CD8-positive, alpha-beta memory T cell (primary cell): ENCODE measurements around the gene SMYD4. TPM values are rescaled to one million over a fixed set of nuclear protein-coding genes. Genes with fewer than 3 reads are reported as not detected.

Experiments
- CTCF ChIA-PET: fragments of 350-600 bp; sonication (Branson Sonifier 250); formaldehyde crosslinking; loops from one replicate; lab custom pipeline; 2021; ENCODE audit warnings: antibody characterized with exemption; lab: Charles Lee
- POLR2A ChIA-PET: fragments of 350-600 bp; sonication (Branson Sonifier 250); formaldehyde crosslinking; loops from one replicate; lab custom pipeline; 2021; ENCODE audit warnings: antibody characterized with exemption; lab: Charles Lee
- DNase-seq, 5 donors: peaks; one replicate each; pipeline versions ENCODE4 v3.0.0 to v3.0.0-alpha.2; 2020 to 2022; ENCODE audit warnings: mixed read lengths in 1 of 5
- H3K27ac ChIP-seq: one replicate; pipeline ENCODE4 v1.7.0; 2013; ENCODE audit warnings: low read depth, mild to moderate bottlenecking, low read length, moderate library complexity
- H3K27me3 ChIP-seq: 2 replicates; pipeline ENCODE4 v1.7.0; 2013; ENCODE audit warnings: low read length, mild to moderate bottlenecking; ENCODE audit not compliant: insufficient read depth, poor library complexity, severe bottlenecking
- H3K36me3 ChIP-seq: 2 replicates; pipeline ENCODE4 v1.7.0; 2013; ENCODE audit warnings: mild to moderate bottlenecking, low read length, moderate library complexity; ENCODE audit not compliant: insufficient read depth
- H3K4me1 ChIP-seq: 2 replicates; pipeline ENCODE4 v1.7.0; 2013; ENCODE audit warnings: mild to moderate bottlenecking, low read length, moderate library complexity; ENCODE audit not compliant: insufficient read depth
- H3K4me3 ChIP-seq: 2 replicates; pipeline ENCODE4 v1.7.0; 2013; ENCODE audit warnings: mild to moderate bottlenecking, low read length
- H3K9me3 ChIP-seq: 2 replicates; pipeline ENCODE4 v1.7.0; 2013; ENCODE audit warnings: mild to moderate bottlenecking, low read length
- H3K27ac Mint-ChIP-seq, 8 donors: one replicate each; pipeline ENCODE4 v1.8.0; 2020 to 2021; ENCODE audit warnings: mixed read lengths in 8 of 8, mild to moderate bottlenecking in 6 of 8, inconsistent platforms in 3 of 8, moderate library complexity in 3 of 8
- H3K27me3 Mint-ChIP-seq, 2 donors: one replicate each; pipeline ENCODE4 v1.8.0; 2020 to 2021; ENCODE audit warnings: mixed read lengths in 2 of 2, mild to moderate bottlenecking in 1 of 2, moderate library complexity in 1 of 2
- H3K36me3 Mint-ChIP-seq, 3 donors: one replicate each; pipeline ENCODE4 v1.8.0; 2020 to 2021; ENCODE audit warnings: mixed read lengths in 3 of 3, inconsistent platforms in 1 of 3, mild to moderate bottlenecking in 1 of 3
- H3K4me1 Mint-ChIP-seq, 3 donors: one replicate each; pipeline ENCODE4 v1.8.0; 2020 to 2021; ENCODE audit warnings: mixed read lengths in 3 of 3, inconsistent platforms in 1 of 3, mild to moderate bottlenecking in 1 of 3
- H3K4me3 Mint-ChIP-seq, 7 donors: one replicate each; pipeline ENCODE4 v1.8.0; 2020 to 2021; ENCODE audit warnings: mixed read lengths in 7 of 7, mild to moderate bottlenecking in 6 of 7, moderate library complexity in 4 of 7, inconsistent platforms in 2 of 7
- H3K9me3 Mint-ChIP-seq, 5 donors: one replicate each; pipeline ENCODE4 v1.8.0; 2020 to 2022; ENCODE audit warnings: mixed read lengths in 5 of 5, mild to moderate bottlenecking in 3 of 5, moderate library complexity in 2 of 5, inconsistent platforms in 1 of 5
- polyA plus RNA-seq: library from polyadenylated mRNA; unstranded; fragments of 300-500 nt; fragmentation: Illumina TruSeq; gene quantifications from one replicate; pipeline ENCODE4 v1.2.3, GENCODE V29; 2021
- total RNA-seq, 2 experiments: library from RNA; stranded (reverse); gene quantifications; one replicate each; pipeline ENCODE4 v1.2.3, GENCODE V29; 2021

SMYD4 gene
- total and polyA plus RNA-seq, 3 experiments from 2014 or later: 16.4 to 20.1 (median 18.7) TPM

GRCh38 chr17:1762901-1763898, 66.5 kb downstream of the SMYD4 start:
- no peak for DNase-seq
- H3K27me3 ChIP-seq: no peaks in the 10 kb centered on the region
- POLR2A ChIA-PET: interaction anchor here (0.5 to 2.4 kb wide), 2 partner anchors 8 to 39 kb away, joined by 3 to 14 read pairs; partner anchors contain the start of gene WDR81
- peaks cover 30 to 40% (median 30%) of the 10 kb centered on the region in 3 donors for H3K4me1 Mint-ChIP-seq
- H3K4me3 ChIP-seq: no peak overlapping the region
- CTCF ChIA-PET: interaction anchor here (1.0 to 2.2 kb wide), 4 partner anchors 20 to 99 kb away, joined by 3 to 8 read pairs (median 5); no protein-coding TSS in a partner anchor
- no peaks in the 10 kb centered on the region for H3K36me3 Mint-ChIP-seq
- H3K4me1 ChIP-seq: peaks cover 33% of the 10 kb centered on the region
- no peaks in the 10 kb centered on the region for H3K36me3 ChIP-seq
- peak overlapping the region; percentile 38 for H3K27ac ChIP-seq
- H3K9me3 Mint-ChIP-seq: no peaks in the 10 kb centered on the region
- peak overlapping the region in 7 of 8 donors; percentile 86 to 95 (median 89) for H3K27ac Mint-ChIP-seq
- no peaks in the 10 kb centered on the region for H3K9me3 ChIP-seq
- H3K4me3 Mint-ChIP-seq: peak overlapping the region in 5 of 7 donors; percentile 38 to 79 (median 69)
- H3K27me3 Mint-ChIP-seq: peaks cover 1 to 4% of the 10 kb centered on the region in 2 donors

- Mint-ChIP-seq H3K9me3 (no peaks in the 10 kb centered on the region), H3K27ac (peak overlapping the region in 4 of 8 donors; percentile 12 to 86 (median 46)), H3K36me3 (no peaks in the 10 kb centered on the region), H3K27me3 (peaks cover 1 to 4% of the 10 kb centered on the region in 2 donors), H3K4me3 (no peak overlapping the region), H3K4me1 (peaks cover 25 to 35% (median 28%) of the 10 kb centered on the region in 3 donors)
- H3K27me3 ChIP-seq: no peaks in the 10 kb centered on the region
- H3K4me1 ChIP-seq: peaks cover 33% of the 10 kb centered on the region
- H3K27ac ChIP-seq: peak overlapping the region; percentile 38
- H3K36me3 ChIP-seq: no peaks in the 10 kb centered on the region
- POLR2A ChIA-PET: no interaction called here
- CTCF ChIA-PET: interaction anchor here (0.8 to 2.0 kb wide), 3 partner anchors 39 to 103 kb away, joined by 3 to 5 read pairs (median 4); no protein-coding TSS in a partner anchor
- H3K9me3 ChIP-seq: no peaks in the 10 kb centered on the region
- no peak overlapping the region for H3K4me3 ChIP-seq
- DNase-seq: no peak
Measured at GRCh38 chr17:1762233-1762900, 67.3 kb downstream of the SMYD4 start.

- ChIA-PET CTCF (no interaction called here), POLR2A (no interaction called here)
- DNase-seq: no peak
- no peak overlapping the region for H3K27ac ChIP-seq
- H3K9me3 ChIP-seq: no peaks in the 10 kb centered on the region
- H3K27me3 ChIP-seq: no peaks in the 10 kb centered on the region
- Mint-ChIP-seq H3K36me3 (no peaks in the 10 kb centered on the region), H3K4me3 (no peak overlapping the region), H3K27ac (peak overlapping the region in 1 of 8 donors; percentile 46), H3K9me3 (no peaks in the 10 kb centered on the region), H3K27me3 (peaks cover 1 to 8% of the 10 kb centered on the region in 2 donors), H3K4me1 (peaks cover 22 to 33% (median 24%) of the 10 kb centered on the region in 3 donors)
- H3K4me1 ChIP-seq: peaks cover 31% of the 10 kb centered on the region
- H3K4me3 ChIP-seq: no peak overlapping the region
- H3K36me3 ChIP-seq: no peaks in the 10 kb centered on the region
Measured at GRCh38 chr17:1759529-1759928, 70.2 kb downstream of the SMYD4 start.

- CTCF ChIA-PET: no interaction called here
- Histone ChIP-seq H3K4me3 (no peak overlapping the region), H3K27ac (no peak overlapping the region), H3K36me3 (no peaks in the 10 kb centered on the region), H3K4me1 (peaks cover 24% of the 10 kb centered on the region), H3K27me3 (no peaks in the 10 kb centered on the region), H3K9me3 (no peaks in the 10 kb centered on the region)
- POLR2A ChIA-PET: no interaction called here
- Mint-ChIP-seq H3K36me3 (no peaks in the 10 kb centered on the region), H3K4me3 (no peak overlapping the region), H3K4me1 (peaks cover 15 to 25% (median 17%) of the 10 kb centered on the region in 3 donors), H3K27me3 (peaks cover 1 to 8% of the 10 kb centered on the region in 2 donors), H3K9me3 (no peaks in the 10 kb centered on the region), H3K27ac (peak overlapping the region in 1 of 8 donors; percentile 61)
- no peak for DNase-seq
Measured at GRCh38 chr17:1758807-1759206, 70.9 kb downstream of the SMYD4 start.

- Mint-ChIP-seq H3K4me3 (no peak overlapping the region), H3K27ac (no peak overlapping the region), H3K27me3 (peaks cover 1 to 8% of the 10 kb centered on the region in 2 donors), H3K36me3 (no peaks in the 10 kb centered on the region), H3K9me3 (no peaks in the 10 kb centered on the region), H3K4me1 (peaks cover 0 to 3% (median 3%) of the 10 kb centered on the region in 3 donors)
- Histone ChIP-seq H3K4me3 (no peak overlapping the region), H3K9me3 (no peaks in the 10 kb centered on the region), H3K4me1 (no peaks in the 10 kb centered on the region), H3K27me3 (no peaks in the 10 kb centered on the region), H3K36me3 (no peaks in the 10 kb centered on the region), H3K27ac (no peak overlapping the region)
- no peak for DNase-seq
- ChIA-PET CTCF (interaction anchor here (0.6 kb wide), 1 partner anchor 531 kb away, joined by 3 read pairs; no protein-coding TSS in a partner anchor), POLR2A (no interaction called here)
Measured at GRCh38 chr17:1755827-1756262, 73.9 kb downstream of the SMYD4 start.

- H3K27ac ChIP-seq: no peak overlapping the region
- H3K4me1 Mint-ChIP-seq: peaks cover 0 to 3% (median under 1%) of the 10 kb centered on the region in 3 donors
- H3K36me3 ChIP-seq: no peaks in the 10 kb centered on the region
- no peaks in the 10 kb centered on the region for H3K27me3 ChIP-seq
- no peaks in the 10 kb centered on the region for H3K9me3 ChIP-seq
- no peaks in the 10 kb centered on the region for H3K36me3 Mint-ChIP-seq
- no peak overlapping the region for H3K4me3 ChIP-seq
- no peaks in the 10 kb centered on the region for H3K9me3 Mint-ChIP-seq
- no peak overlapping the region for H3K4me3 Mint-ChIP-seq
- peaks cover 1 to 8% of the 10 kb centered on the region in 2 donors for H3K27me3 Mint-ChIP-seq
- POLR2A ChIA-PET: no interaction called here
- no peak for DNase-seq
- H3K27ac Mint-ChIP-seq: peak overlapping the region in 1 of 8 donors; percentile 47
- CTCF ChIA-PET: interaction anchor here (0.6 kb wide), 2 partner anchors 68 to 531 kb away, joined by 3 read pairs; no protein-coding TSS in a partner anchor
- H3K4me1 ChIP-seq: no peaks in the 10 kb centered on the region
Measured at GRCh38 chr17:1755252-1755826, 74.4 kb downstream of the SMYD4 start.

- no peak overlapping the region for H3K4me3 ChIP-seq
- Mint-ChIP-seq H3K27me3 (peaks cover 1 to 8% of the 10 kb centered on the region in 2 donors), H3K4me1 (peaks cover 0 to 3% (median 0%) of the 10 kb centered on the region in 3 donors), H3K4me3 (peak overlapping the region in 1 of 7 donors; percentile 27), H3K27ac (no peak overlapping the region), H3K36me3 (no peaks in the 10 kb centered on the region), H3K9me3 (no peaks in the 10 kb centered on the region)
- no peak for DNase-seq
- no peaks in the 10 kb centered on the region for H3K9me3 ChIP-seq
- CTCF ChIA-PET: interaction anchor here (0.6 kb wide), 1 partner anchor 68 kb away, joined by 3 read pairs; no protein-coding TSS in a partner anchor
- no peaks in the 10 kb centered on the region for H3K27me3 ChIP-seq
- H3K4me1 ChIP-seq: no peaks in the 10 kb centered on the region
- H3K27ac ChIP-seq: no peak overlapping the region
- no peaks in the 10 kb centered on the region for H3K36me3 ChIP-seq
- POLR2A ChIA-PET: no interaction called here
Measured at GRCh38 chr17:1754430-1755112, 75.1 kb downstream of the SMYD4 start.
